ENCODE data around the gene VAX1.

The VAX1 gene

GRCh38 chr10:117175215-117175900, 37.3 kb upstream of the VAX1 start:
- peak overlapping the region; percentile 51 for H3K4me3 ChIP-seq (ENCODE audit: low read depth, low read length)
- TF ChIP-seq CTCF (IDR thresholded peaks at IDR 0.05; ENCODE audit: insufficient read depth, low read depth, low read length, missing control alignments) = no peak
- no peak for DNase-seq (ENCODE audit: low read depth)

- peak overlapping the region; percentile 51 for H3K4me3 ChIP-seq (ENCODE audit: low read depth, low read length)
- TF ChIP-seq CTCF (IDR thresholded peaks at IDR 0.05; ENCODE audit: insufficient read depth, low read depth, low read length, missing control alignments) = peak; percentile 87
- DNase-seq (ENCODE audit: low read depth) = peak; percentile 81
These were observed 36.6 kb upstream of the VAX1 start for GRCh38 chr10:117174439-117175214.

GRCh38 chr10:117170244-117170643, 32.2 kb upstream of the VAX1 start:
- TF ChIP-seq CTCF (IDR thresholded peaks at IDR 0.05; ENCODE audit: insufficient read depth, low read depth, low read length, missing control alignments) = no peak
- DNase-seq (ENCODE audit: low read depth) = no peak
- H3K4me3 ChIP-seq (ENCODE audit: low read depth, low read length) = no peak overlapping the region

GRCh38 chr10:117169480-117169879, 31.4 kb upstream of the VAX1 start:
- H3K4me3 ChIP-seq (ENCODE audit: low read depth, low read length) = no peak overlapping the region
- no peak for DNase-seq (ENCODE audit: low read depth)
- TF ChIP-seq CTCF (IDR thresholded peaks at IDR 0.05; ENCODE audit: insufficient read depth, low read depth, low read length, missing control alignments) = no peak

GRCh38 chr10:117168729-117169128, 30.7 kb upstream of the VAX1 start:
- no peak overlapping the region for H3K4me3 ChIP-seq (ENCODE audit: low read depth, low read length)
- TF ChIP-seq CTCF (IDR thresholded peaks at IDR 0.05; ENCODE audit: insufficient read depth, low read depth, low read length, missing control alignments) = no peak
- DNase-seq (ENCODE audit: low read depth) = no peak

GRCh38 chr10:117167789-117168674, 30.0 kb upstream of the VAX1 start:
- TF ChIP-seq CTCF (IDR thresholded peaks at IDR 0.05; ENCODE audit: insufficient read depth, low read depth, low read length, missing control alignments) = peak; percentile 79

More at GRCh38 chr10:117167789-117168674, 30.0 kb upstream of the VAX1 start:
- H3K4me3 ChIP-seq (ENCODE audit: low read depth, low read length) = no peak overlapping the region
- peak; percentile 43 for DNase-seq (ENCODE audit: low read depth)

All from GM12865 (cell line).